HG03045 (cell line): Measurements from ENCODE around the gene CYB5D1.
A peak's percentile ranks its signal among the peaks of the same experiment; 100 is the strongest.

Experiments used
- ATAC-seq: cut with Tn5 transposase; IDR thresholded peaks from one replicate; pipeline ENCODE4 v1.9.1; 2021; ENCODE audit warnings: mild to moderate bottlenecking, moderate library complexity; ENCODE audit not compliant: unreplicated experiment

Gene CYB5D1

GRCh38 chr17:7884581-7885366 lies 27.0 kb downstream of the CYB5D1 start:
- ATAC-seq: no peak

GRCh38 chr17:7885367-7886226 lies 27.8 kb downstream of the CYB5D1 start:
- peak; percentile 32 for ATAC-seq

DNA sequence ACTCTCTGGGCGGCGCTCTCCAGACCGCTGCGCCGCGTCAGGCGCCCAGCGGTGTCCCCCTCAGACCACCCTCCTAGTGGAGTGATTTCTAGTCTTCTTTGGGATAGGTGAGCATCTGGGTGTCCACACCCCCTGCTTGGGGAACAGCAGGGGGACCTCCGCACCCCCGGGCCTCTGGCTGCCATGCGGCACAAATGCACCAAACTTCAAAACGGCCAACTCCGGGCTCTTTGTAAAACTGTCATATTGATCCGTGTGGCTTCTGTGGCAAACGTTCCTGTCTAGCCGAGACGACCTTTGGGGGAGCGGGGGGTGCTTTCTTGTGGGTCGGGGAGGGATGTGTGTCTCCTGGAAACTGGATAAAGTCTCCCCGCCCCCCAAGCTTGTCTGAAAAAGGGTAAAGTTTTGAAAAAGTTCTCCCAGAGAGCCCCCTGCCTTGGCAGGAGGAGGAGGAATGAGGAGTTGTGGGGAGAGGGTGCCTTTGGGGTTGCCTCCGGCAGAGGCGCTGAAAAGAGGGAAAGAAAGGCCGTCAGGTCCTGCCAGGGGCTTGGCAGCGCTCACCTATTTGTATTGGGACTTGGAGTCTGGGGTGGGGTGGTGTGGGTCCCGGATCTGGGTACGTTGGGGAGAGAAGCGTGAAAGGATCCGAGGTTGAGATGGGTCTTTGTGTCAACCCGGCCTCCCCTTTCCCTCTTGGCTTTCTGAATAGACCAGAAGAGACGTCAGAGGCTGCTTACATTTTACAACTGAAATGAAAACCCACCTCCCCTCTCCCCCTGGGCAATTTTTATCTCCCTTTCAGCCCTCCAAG lies 28.6 kb downstream of the CYB5D1 start:
- ATAC-seq: no peak

- ATAC-seq: no peak
These were observed 29.3 kb downstream of the CYB5D1 start for GRCh38 chr17:7887038-7887481.

- peak; percentile 43 for ATAC-seq
These were observed 29.8 kb downstream of the CYB5D1 start for GRCh38 chr17:7887482-7888183.

GRCh38 chr17:7888184-7888920 lies 30.5 kb downstream of the CYB5D1 start, which contains the start of gene CHD3:
TSS of gene CHD3 (plus strand) at chr17:7888789. CDS start at chr17:7889001, 212 bp downstream.
- no peak for ATAC-seq

GRCh38 chr17:7889166-7889955 lies 31.6 kb downstream of the CYB5D1 start:
- ATAC-seq: no peak

- ATAC-seq: no peak
These were observed 35.5 kb downstream of the CYB5D1 start for GRCh38 chr17:7893187-7893880.

- ATAC-seq: no peak
These were observed 36.4 kb downstream of the CYB5D1 start for GRCh38 chr17:7894226-7894625.

DNA sequence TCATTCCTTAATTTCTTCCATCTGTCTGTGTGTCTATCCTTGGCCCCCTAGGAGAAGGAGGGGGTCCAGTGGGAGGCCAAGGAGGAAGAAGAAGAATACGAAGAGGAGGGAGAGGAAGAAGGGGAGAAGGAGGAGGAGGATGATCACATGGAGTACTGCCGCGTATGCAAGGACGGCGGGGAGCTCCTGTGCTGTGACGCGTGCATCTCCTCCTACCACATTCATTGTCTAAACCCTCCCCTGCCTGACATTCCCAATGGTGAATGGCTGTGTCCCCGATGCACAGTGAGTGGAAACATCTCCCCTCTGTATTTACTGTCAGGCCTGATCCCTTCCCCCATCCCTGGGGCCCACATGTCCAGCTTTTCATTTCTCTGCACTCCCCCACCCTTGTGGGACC lies 37.1 kb downstream of the CYB5D1 start:
- ATAC-seq: no peak

DNA sequence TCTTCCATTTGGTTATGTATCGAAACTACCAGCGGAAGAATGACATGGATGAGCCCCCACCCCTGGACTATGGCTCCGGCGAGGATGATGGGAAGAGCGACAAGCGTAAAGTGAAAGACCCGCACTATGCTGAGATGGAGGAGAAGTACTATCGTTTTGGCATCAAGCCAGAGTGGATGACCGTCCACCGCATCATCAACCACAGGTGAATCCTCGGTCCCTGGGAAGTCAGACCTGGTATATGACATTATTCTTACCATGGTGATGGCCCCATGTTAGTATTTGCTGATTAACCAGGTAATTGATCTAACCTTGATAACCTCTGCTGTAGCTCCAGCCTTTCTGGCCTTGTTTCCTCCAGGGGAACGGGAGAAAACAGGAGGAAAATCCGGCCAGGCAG lies 39.3 kb downstream of the CYB5D1 start:
- no peak for ATAC-seq

DNA sequence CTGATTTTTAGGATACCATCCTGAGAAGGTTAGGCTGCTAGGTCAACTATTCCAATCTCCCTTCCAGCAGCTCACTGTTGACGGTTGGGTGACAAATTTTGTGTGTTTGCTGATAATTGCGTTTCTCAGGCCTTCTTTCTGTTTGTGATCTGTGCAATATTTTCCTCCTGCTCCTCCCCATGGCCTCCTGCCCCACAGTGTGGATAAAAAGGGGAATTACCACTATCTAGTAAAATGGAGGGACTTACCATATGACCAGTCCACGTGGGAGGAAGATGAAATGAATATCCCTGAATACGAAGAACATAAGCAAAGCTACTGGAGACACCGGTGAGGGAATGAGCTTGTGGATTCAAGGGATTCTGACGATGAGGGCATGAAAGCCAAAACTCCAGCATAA lies 40.0 kb downstream of the CYB5D1 start:
- no peak for ATAC-seq

- no peak for ATAC-seq
These were observed 45.6 kb downstream of the CYB5D1 start for GRCh38 chr17:7903154-7904103.

GRCh38 chr17:7909089-7909488 lies 51.3 kb downstream of the CYB5D1 start:
- no peak for ATAC-seq

- no peak for ATAC-seq
These were observed 52.5 kb downstream of the CYB5D1 start for GRCh38 chr17:7910281-7910680.

DNA sequence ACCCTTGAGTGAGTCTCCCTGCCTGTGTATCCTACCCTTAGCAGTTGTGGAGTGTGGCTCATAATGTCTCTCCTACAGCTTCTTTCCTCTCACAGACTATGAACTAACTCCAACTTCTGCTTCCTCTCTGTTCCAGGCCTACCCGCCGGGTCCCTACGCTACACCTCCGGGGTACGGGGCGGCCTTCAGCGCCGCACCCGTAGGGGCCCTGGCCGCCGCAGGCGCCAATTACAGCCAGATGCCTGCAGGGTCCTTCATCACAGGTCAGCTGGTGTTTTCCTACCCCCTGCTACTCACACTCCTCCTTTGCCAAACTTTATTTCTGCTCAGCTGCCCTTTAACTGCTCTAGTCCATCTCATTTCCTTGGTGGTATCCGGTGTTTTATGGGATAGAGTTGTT lies 52.9 kb downstream of the CYB5D1 start:
- no peak for ATAC-seq

GRCh38 chr17:7911116-7911515 lies 53.3 kb downstream of the CYB5D1 start:
- no peak for ATAC-seq
